Liver (tissue), 2 donors: ENCODE measurements around the gene PPP2R2B.

Experiments used
- GABPA ChIP-seq, 2 donors: IDR thresholded peaks in 1 of 2; conservative IDR thresholded peaks in 1 of 2; 2 replicates each; pipeline ENCODE4 v1.6.1; 2016; ENCODE audit warnings: antibody characterized with exemption in 2 of 2, mild to moderate bottlenecking in 1 of 2, moderate library complexity in 1 of 2
- REST ChIP-seq: IDR thresholded peaks from 2 replicates; pipeline ENCODE4 v1.6.1; 2016; ENCODE audit warnings: antibody characterized with exemption, mild to moderate bottlenecking
- SP1 ChIP-seq: IDR thresholded peaks from 2 replicates; pipeline ENCODE4 v1.6.1; 2018; ENCODE audit warnings: antibody characterized with exemption, mild to moderate bottlenecking
- donor health status: healthy.

- TF ChIP-seq SP1: no peak
- TF ChIP-seq GABPA (IDR thresholded peaks at IDR 0.05 in 1 of 2, conservative IDR thresholded peaks at IDR 0.05 in 1 of 2): no peak
- TF ChIP-seq REST: no peak
Observed at GRCh38 chr5:146720107-146720506, 158.4 kb downstream of the PPP2R2B start.
